ENCODE results near the gene AEN.

Gene AEN, protein sequence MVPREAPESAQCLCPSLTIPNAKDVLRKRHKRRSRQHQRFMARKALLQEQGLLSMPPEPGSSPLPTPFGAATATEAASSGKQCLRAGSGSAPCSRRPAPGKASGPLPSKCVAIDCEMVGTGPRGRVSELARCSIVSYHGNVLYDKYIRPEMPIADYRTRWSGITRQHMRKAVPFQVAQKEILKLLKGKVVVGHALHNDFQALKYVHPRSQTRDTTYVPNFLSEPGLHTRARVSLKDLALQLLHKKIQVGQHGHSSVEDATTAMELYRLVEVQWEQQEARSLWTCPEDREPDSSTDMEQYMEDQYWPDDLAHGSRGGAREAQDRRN

DNA sequence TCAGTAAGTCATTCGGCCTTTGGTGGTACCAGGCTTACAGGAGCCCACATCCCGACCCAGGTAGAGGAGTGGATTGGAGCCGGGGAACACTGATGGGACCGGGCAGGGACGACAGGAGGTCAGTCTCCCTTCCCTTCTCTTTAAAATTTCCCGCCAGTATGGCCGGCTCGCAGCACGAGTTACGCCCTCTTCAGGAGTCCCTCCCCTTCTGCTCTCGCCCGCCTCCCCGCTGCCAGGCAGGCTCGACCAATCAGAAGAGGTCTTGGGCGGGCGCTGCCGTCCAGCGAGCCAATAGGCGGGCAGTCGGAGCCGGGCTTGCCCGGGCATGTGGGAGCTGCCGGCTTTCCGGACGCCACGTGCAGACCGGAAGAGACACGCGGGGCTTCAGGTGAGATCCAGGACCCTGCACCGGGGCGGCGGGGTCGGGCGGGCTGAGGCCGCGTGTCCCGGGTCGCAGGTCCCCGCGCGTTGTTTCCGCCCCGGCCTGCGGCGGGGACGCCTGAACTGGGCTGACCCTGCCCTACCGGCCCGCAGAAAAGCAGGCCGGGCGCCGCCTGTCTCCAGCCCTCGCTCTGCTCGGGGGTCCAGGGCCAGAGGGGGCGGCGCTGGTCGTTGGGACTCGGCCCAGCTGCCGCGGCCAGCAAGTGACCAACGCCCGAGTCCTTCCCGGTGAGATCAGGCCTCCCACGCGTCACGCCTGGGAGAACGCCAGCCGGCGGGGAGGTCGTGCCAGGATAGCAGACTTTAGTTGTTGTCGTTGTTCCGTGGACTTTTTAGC is at the start of gene AEN:
AEN (plus strand) TSS at position 346 of the 778 bp plus-strand sequence. CDS start 4,870 bp downstream, outside the sequence.
- DNase-seq, result peak; percentile 82 to 83

DNA sequence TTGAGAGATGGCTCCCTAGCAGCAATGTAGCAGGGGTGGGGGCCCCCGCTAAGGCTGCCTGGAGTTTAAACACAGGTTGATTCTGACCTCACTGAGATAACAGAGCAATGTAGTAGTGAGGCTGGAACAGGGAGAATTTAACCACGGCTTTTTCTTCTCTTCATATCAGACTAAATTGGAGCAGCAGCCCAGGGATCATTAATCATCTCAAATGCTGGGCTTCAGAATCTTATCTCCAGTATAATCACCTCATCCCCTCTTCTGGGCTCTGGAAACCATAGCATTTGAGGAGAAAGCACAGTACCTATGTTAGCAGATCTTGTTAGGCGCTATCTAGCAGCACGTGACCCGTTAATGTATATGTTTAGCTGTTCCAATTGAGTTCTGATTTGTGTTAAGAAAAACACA is 49.3 kb upstream of the AEN start:
- DNase-seq, result no peak

DNA sequence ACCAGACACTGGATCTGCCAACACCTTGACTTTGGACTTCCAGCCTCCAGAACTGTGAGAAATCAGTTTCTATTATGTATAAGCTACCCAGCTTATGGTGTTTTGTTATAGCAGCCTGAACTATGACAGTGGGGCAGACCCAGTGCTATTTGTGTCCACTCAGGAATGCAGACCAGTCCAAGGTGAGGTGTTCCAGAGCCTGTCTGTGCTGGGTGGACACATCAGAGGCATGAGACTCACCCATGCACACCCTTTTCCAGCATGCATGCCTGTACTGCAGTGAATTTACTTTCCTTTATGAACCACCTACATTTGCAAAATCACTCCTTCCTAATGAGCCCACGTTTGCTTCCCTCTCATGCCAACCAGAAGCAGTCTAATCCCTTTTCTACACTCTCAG is 47.1 kb upstream of the AEN start:
- DNase-seq, result no peak

DNA sequence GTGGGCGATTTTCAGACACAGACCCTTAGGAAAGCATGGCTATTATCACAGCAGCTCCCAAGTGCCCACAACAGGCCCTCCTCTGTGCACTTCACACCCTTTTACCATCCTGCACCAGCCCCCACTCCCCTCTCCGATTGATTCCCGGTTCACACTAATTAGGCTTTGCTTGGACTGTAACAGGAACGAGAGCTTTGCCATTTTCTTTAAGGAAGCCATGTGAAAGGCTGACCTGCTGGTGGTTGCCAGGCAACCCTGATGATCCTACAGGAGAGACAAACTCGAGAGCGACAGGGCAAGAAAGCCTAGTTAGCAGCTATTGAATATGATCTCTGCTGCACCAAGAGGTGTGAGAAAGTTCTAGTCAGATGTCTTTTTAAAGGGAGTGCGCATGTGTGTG is 46.5 kb upstream of the AEN start:
- DNase-seq, result no peak

DNA sequence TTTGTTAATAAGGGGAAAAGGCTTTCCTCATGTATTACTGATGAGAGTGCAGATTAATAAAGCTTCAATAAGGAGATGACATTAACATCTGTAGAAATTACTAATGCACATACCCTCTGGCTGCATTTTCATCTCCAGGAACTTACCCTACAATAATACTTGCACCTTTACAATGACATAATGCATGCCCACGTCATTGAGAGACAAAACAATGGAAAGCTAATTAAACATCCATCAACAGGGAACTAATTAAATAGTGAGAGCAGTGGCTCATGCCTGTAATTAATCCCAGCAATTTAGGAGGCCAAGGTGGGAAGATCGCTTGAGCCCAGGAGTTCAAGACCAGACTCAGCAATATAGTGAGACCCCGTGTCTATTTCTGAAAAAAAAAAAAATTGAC is 41.8 kb upstream of the AEN start:
- no peak for DNase-seq

DNA sequence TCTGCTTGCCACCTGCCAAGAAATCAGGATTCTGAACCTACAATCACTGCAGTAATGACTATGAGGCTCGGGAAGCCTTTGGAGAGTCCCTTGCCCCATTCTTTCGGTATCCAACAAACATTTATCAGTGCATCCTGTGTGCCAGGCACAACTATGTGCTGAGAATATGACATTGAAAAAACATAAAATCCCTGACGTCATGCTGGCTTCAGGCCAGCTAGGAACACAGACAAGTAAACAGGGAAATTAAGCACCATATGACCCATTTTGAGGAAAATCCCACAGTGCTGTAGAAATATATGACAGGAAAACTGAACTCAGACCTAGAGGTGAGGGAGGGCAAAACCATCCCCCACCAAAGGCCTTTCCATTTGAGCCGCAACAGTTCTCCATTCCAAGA is 40.6 kb upstream of the AEN start:
- no peak for DNase-seq

DNA sequence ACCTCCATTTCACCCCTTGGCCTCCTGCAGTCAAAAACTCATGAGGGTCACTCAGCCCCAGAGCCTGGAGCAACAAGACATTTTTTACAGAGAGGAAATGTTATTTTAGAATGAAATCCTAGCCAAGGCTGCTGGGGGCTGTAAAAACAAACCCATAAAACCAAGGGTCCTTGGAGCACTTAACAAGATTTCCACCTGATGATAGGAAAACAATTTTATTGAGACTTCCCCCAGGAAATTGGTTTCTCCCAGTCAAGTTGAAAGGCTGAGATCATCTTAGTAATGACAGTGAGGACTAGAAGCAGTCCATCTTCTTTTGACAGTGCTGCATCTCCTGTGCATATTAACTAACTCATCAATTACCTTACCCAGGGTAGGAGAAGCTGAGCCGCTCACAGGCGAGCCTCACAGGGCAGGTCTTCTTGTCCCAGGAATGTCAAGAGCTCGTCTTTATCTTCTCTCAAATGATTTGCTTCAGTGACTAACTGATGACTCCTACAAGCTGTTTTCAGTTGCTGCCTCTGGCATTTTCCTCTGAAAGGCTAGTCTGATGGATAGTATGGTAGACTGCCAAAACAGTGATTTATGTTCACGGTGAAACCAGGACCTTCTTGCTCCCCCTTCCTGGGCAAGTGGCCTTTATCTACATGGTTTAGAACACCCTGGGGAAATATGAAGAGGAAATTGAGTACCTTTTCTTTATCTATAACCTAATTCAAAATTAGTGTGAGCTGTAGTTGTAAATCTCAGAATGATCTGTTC is 34.6 kb upstream of the AEN start:
- no peak for DNase-seq

DNA sequence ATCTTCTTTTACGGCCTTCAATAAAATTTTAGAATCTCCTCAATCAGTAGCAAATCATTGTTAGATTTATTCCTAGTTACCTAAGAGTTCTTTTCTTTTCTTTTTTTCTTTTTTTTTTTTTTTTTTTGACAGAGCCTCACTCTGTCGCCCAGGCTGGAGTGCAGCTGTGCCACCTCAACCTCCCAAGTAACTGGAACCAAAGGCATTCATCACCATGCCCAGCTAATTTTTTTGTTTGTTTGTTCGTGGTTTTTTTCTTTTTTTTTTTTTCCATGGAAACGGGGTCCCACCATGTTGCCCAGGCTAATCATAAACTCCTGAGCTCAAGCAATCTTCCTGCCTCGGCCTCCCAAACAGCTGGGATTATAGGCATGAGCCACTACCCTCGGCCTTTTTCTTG is 30.4 kb upstream of the AEN start:
- DNase-seq, result no peak

DNA sequence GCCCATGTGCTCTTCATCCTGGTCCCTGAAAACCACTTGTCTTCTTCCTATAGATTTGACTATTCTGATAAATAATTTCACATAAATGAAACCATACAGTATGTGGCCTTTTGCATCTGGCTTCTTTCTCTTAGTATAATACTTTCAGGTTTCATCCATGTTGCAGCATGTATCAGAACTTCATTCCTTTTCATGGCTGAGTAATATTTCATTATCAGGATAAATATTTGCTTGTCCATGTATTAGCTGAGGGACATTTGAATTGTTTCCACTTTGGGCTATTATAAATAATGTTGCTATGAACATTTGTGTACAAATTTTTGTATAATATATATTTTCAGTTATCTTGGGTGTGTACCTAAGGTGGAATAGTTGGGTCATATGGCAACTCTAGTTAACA is 29.8 kb upstream of the AEN start:
- no peak for DNase-seq

DNA sequence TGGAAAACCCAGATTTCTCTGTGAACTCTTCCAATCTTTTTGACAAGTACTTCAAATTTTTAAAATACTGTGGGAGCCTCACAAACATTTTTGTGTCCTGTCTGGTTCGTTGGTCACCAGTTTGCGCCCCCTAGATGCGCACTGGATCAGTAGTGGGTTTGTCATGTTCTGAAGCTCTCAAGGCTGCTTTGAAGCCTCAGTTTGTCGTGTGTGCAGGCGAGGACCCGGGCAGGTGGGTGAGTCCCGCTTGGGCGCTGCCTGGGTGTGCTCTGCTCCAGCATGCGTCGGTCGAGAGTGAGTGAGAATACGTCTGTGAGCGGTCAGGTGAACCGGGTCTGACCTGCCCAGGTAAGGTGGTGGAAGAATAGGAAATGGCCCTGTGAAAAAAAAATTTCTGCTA is 17.3 kb upstream of the AEN start:
- peak in 1 of 2 experiments; percentile 9 for DNase-seq

DNA sequence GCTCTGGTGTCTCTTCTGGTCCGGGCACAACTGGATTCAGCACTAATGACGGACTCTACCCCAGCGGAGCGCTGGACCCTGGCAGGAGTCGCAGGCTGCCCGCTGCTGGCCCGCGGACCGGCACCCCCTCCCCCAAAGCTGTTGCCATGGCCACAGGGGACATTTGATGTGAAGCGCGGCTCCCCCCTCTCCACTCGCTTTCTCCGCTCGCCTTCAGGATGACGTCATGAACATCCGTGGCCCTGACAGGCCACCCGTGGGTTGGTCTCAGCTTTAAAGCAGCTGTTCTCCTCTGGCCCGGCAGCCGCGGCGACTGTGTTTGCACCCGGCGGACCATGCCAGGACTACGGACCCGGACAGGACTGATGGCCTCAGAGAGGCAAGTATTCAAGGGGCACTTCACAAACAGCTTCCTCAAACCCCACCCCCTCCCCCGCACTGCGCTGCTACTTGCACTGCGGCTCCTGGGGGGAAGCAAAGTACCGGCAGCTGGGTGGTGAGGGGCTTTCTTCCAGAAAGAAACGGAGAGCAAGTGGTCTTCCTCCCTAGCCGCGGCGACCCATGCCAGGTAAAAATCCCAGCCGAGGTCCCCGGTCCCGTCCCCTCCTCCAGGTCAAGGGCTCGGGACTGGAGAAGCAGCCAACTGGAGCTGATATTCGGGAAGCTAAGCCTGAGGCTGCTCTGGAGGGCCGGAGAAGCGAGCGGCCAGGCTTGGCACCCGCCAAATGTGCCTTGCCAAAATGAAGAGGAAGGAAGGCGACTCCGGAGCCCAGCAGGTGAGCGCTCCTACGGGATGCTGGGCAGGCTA is 16.6 kb upstream of the AEN start:
- peak in 1 of 2 experiments; percentile 10 for DNase-seq

DNA sequence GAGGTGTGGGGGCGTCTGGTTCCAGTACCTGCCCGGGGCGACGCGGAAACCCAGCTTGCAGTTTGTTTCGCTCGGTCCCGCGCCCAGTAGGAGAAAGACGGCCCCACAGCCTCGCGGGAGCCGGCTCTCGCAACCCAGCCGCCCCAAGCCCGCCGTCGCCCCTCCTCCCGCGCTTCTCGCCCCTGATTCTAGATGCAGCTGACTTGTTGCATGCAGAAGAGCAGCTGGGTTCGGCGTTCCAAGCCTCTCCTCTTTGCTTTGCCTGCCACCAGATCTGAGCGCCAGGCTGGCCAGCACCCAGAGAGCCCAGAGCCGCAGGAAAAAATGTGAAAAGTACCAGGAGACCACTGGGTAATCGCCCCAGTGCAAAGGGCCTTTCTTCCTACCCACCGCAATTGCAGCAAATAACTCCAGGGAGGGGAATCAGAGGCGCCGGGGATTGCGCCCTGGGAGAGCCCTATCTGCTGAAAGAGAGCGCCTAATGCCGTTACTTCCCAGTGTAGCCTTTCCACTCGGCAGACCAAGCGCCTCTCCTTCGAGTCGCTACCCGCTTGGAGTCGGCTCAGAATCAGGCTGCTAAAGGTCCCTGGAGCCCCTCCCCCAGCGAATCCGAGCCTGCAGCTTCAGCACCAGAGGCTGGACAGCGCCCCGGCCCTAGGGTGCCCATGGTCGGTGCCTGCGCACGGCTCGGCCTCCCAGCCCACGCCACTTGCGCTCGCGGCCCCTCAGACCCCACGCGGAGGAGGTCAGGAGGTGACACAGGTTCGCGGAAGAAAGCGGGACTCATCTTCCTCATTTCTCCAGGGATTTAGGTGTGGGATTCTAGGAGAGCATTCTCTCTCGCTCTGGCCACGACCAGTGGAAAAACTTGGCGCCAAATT is 15.7 kb upstream of the AEN start:
- DNase-seq, result no peak

DNA sequence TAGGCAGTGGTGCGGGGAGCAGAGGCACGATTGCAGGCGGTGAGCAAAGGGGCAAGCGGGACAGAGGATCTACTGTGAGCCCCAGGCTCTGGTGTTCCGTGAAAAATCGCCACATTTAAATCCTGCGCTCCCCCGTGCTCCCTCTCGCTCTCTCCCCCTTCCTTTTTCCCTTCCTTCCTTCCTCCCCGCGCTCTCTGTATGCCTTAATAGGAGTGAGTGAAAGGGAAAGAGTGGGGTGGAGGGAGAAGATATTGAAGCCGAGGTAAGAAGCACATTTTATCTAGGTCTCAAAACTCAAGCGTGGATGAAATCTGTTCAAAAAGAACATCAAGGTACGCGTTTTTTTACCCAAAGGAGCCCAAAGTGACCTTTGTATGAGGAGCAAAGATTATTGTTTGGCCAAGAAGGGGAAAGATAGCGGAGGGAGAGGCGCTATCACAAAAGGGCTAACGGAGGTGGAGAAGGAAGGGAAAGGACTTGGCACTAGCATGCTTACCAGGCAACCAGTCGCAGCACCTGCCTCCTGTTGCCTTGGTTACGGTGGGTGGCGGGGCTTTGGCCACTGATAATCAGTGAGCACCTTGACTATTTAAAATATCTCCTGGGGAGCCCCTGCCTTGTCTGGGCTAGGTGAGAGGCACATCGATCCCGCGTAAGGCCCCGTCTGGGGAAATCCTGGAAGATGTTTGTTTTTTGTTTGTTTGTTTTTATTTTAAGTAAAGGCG is 14.9 kb upstream of the AEN start:
- no peak for DNase-seq

DNA sequence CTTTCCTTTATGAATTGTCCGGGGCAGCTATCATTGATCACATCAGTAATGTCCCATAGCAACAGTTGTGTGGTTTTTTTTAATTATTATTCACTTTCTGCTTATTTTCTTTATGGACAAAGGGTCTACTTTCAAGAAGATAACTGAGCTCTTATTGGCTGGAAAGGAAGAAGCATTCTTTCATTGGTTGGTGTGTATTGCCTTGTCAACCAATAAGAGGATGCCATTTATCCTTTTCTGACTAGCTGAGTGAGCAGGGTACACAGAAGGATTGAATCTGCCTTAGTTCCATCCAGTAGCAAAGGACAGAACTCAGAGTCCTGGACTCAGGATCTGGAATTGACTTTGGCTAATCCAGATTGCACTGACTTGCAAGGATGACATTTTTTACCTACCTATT is 13.2 kb upstream of the AEN start:
- no peak for DNase-seq

DNA sequence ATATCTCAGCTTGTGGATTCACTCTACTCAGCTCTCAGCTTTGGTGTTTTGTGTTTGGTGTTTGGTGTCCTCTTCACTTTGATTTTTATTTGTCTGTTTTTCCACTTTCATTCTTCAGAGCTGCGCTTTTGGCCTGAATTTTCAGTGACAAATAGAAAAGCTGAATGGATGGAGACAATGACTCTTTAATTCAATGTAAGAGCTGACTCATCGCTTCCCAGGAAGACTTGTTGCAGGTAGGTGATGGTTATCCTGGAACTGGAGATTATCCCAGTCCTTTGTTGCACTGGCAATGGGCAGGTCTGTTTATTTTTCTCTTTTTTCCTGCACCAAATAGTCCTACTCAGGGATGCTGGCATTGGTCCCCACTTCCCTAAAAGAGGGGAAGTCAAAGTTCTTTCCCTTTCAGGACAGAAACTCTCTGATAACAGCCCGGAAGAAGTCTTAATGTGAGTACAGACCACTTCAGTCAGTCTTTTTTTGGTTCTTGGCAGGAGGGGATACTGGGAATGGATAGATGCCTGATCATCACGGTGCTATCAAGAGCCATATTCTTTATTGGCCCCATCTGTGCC is 12.4 kb upstream of the AEN start:
- no peak for DNase-seq

DNA sequence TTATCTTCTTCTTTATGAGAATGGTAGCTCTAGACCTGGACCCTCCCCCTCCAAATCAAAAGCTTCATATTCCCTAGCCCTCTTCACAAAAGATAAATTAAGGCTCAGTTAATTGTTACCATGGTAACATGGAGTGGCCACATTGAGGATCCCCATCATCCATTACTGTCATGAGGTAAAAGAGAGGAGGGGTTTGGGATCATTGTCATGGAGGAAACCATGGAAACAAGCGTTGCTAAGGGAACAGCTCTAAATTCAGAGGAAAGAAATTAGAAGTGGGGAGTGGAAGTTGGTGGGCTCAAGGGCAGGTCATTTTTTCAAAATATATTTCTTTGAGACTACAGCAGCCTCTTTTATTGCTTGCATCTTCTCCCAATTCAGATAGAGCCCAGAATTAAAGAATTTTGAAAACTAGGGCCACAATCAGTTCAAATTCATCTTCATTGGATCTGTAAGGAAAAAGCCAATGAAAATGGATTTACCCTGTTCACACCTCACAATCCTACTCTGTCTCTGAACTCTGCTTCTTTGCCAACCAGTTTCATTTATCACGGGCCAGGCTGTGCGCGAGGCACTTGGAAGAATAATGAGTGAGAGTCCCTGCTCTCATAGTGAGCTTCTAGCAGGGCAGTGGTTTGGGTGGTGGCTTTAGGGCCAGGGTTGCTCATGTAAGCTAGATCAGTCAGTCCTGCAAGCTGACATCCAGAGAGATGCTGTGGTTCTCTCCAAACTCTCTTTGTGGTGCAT is 11.6 kb upstream of the AEN start:
- no peak for DNase-seq

DNA sequence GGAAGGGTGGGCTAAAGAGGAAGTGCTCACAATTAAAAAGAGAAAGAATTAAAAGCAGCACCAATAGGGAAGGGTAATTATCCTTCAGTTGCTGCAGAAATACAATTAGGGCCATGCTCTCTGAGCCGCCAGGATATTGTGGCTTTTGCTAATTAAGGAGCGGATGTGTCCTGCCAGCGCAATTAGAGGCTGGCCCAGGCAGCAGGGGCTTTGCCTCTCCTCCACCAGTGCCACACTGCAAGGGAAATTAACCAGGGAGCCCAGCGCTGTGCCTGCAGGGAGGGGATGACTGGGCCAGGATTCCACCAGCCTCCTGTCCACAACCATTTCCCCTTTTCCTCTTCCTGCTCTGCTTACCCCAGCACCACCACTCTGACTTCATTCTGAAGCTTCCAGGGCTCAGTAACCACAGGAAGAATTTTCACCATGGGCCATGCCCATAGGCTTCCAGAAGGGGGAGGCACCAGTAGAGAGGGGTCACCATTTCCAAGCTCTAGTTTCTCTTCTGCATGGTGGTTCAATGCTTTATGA is 10.4 kb upstream of the AEN start:
- no peak for DNase-seq

DNA sequence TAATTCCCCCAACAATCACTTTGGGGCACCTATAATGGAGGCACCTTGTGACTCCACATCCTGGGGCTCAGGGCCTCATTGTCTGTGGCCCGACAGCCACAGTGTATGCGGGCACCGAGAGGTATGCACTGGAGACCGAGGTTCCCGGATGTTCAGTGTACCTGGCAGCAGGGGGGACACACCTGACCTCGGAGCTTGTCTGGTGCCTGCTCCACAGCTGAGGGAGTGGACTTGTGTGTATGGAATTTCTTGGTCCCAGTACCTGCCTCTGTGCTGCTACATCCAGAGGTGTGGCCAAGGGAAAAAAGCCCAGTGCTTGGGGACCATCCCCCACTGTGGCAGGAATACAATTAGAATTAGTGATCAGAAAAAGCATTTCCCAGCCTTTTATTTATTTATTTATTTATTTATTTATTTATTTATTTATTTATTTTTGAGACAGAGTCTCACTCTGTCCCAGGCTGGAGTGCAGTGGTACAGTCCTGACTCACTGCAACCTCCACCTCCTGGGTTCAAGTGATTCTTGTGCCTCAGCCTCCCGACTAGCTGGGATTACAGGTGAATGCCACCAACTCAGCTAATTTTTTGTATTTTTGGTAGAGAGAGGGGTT is 8.8 kb upstream of the AEN start:
- DNase-seq, result no peak

Measured in NCI-H1930 (cell line).